Measurements from ENCODE around the gene ANXA11.

Gene ANXA11

GRCh38 chr10:80187060-80187459 lies 18.3 kb downstream of the ANXA11 start:
- no peak for DNase-seq (ENCODE audit: low spot score)
- no peak for TF ChIP-seq CTCF (IDR thresholded peaks at IDR 0.05; ENCODE audit: extremely low read depth, insufficient read depth, missing control alignments)
- in situ Hi-C loops (cut with MboI; ENCODE audit: low pct_unique_long_range_greater_than_20kb, low sequenced_read_pairs, unreplicated experiment) = no loop called here

GRCh38 chr10:80186364-80187012 lies 18.8 kb downstream of the ANXA11 start:
- no peak for DNase-seq (ENCODE audit: low spot score)
- TF ChIP-seq CTCF (IDR thresholded peaks at IDR 0.05; ENCODE audit: extremely low read depth, insufficient read depth, missing control alignments) = no peak
- in situ Hi-C loops (cut with MboI; ENCODE audit: low pct_unique_long_range_greater_than_20kb, low sequenced_read_pairs, unreplicated experiment) = no loop called here

GRCh38 chr10:80185578-80186299 lies 19.6 kb downstream of the ANXA11 start:
- TF ChIP-seq CTCF (IDR thresholded peaks at IDR 0.05; ENCODE audit: extremely low read depth, insufficient read depth, missing control alignments) = no peak
- in situ Hi-C loops (cut with MboI; ENCODE audit: low pct_unique_long_range_greater_than_20kb, low sequenced_read_pairs, unreplicated experiment) = no loop called here
- no peak for DNase-seq (ENCODE audit: low spot score)

GRCh38 chr10:80184291-80184690 lies 21.0 kb downstream of the ANXA11 start:
- in situ Hi-C loops (cut with MboI; ENCODE audit: low pct_unique_long_range_greater_than_20kb, low sequenced_read_pairs, unreplicated experiment) = no loop called here
- no peak for DNase-seq (ENCODE audit: low spot score)
- no peak for TF ChIP-seq CTCF (IDR thresholded peaks at IDR 0.05; ENCODE audit: extremely low read depth, insufficient read depth, missing control alignments)

- in situ Hi-C loops (cut with MboI; ENCODE audit: low pct_unique_long_range_greater_than_20kb, low sequenced_read_pairs, unreplicated experiment) = no loop called here
- DNase-seq (ENCODE audit: low spot score) = no peak
- TF ChIP-seq CTCF (IDR thresholded peaks at IDR 0.05; ENCODE audit: extremely low read depth, insufficient read depth, missing control alignments) = no peak
Measured at GRCh38 chr10:80183436-80183835, 21.9 kb downstream of the ANXA11 start.

GRCh38 chr10:80182986-80183385 lies 22.4 kb downstream of the ANXA11 start:
- in situ Hi-C loops (cut with MboI; ENCODE audit: low pct_unique_long_range_greater_than_20kb, low sequenced_read_pairs, unreplicated experiment) = no loop called here
- DNase-seq (ENCODE audit: low spot score) = no peak
- TF ChIP-seq CTCF (IDR thresholded peaks at IDR 0.05; ENCODE audit: extremely low read depth, insufficient read depth, missing control alignments) = no peak

Data from GM13977 (cell line).